Measurements from ENCODE around the gene LEO1. TPM values are rescaled to one million over a fixed set of nuclear protein-coding genes. Genes with fewer than 3 reads are reported as not detected.

The LEO1 gene
- total and polyA plus RNA-seq, 2 of the 13 experiments (the other 11 are each of a cell fraction or from before 2014, with no cell fraction given): 17.0 to 60.3 TPM

DNA sequence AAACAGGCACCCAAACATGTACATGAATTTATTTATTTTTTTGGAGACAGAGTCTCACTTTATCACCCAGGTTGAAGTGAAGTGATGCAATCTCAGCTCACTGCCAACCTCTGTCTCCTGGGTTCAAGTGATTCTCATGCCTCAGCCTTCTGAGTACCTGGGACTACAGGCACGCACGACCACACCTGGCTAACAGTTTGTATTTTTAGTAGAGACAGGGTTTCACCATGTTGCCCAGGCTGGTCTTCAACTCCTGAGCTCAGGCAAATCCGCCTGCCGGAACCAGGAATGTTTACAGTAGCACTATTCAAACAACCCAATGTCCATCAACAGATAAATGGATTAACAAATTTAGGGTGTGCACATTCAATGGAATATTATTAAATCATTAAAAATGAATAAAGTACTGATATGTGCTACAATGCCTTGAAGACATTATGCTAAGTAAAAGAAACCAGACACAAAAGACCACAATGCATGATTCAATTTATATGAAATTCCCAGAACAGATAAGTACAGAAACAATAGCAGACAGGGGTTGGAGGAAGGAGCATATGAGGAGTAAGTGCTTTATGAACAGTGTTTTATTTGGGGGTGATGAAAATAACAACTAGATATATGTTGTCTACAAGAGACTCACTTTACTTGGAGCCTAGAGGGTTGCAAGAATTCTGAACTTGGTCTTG is 1.3 kb downstream of the LEO1 start (continued):
- TF ChIP-seq RNF219 (CRISPR knock-in tag; IDR thresholded peaks at IDR 0.05): no peak
- no peak for TF ChIP-seq USF2 (IDR thresholded peaks at IDR 0.05; ENCODE audit: low read depth, low read length)
- no peak for TF ChIP-seq USF2 (CRISPR knock-in tag; IDR thresholded peaks at IDR 0.05; ENCODE audit: borderline replicate concordance)
- TF ChIP-seq HNRNPL (IDR thresholded peaks at IDR 0.05; ENCODE audit: low read depth, low read length): no peak
- no peak for TF ChIP-seq ATF7 (IDR thresholded peaks at IDR 0.05)
- TF ChIP-seq ATF7 (CRISPR knock-in tag; IDR thresholded peaks at IDR 0.05): no peak
- TF ChIP-seq SIN3B (IDR thresholded peaks at IDR 0.05; ENCODE audit: low read length): no peak
- TF ChIP-seq ESRRA (CRISPR knock-in tag; IDR thresholded peaks at IDR 0.05; ENCODE audit: low read depth): no peak
- TF ChIP-seq NR2F2 (IDR thresholded peaks at IDR 0.05; ENCODE audit: borderline replicate concordance, low read depth): no peak
- no peak for TF ChIP-seq ZNF589 (CRISPR knock-in tag; conservative IDR thresholded peaks at IDR 0.05)
- TF ChIP-seq REL (CRISPR knock-in tag; conservative IDR thresholded peaks at IDR 0.05): no peak
- TF ChIP-seq, protein P1, sequence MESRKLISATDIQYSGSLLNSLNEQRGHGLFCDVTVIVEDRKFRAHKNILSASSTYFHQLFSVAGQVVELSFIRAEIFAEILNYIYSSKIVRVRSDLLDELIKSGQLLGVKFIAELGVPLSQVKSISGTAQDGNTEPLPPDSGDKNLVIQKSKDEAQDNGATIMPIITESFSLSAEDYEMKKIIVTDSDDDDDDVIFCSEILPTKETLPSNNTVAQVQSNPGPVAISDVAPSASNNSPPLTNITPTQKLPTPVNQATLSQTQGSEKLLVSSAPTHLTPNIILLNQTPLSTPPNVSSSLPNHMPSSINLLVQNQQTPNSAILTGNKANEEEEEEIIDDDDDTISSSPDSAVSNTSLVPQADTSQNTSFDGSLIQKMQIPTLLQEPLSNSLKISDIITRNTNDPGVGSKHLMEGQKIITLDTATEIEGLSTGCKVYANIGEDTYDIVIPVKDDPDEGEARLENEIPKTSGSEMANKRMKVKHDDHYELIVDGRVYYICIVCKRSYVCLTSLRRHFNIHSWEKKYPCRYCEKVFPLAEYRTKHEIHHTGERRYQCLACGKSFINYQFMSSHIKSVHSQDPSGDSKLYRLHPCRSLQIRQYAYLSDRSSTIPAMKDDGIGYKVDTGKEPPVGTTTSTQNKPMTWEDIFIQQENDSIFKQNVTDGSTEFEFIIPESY (CRISPR knock-in tag; IDR thresholded peaks at IDR 0.05): no peak
- TF ChIP-seq ZNF547 (CRISPR knock-in tag; IDR thresholded peaks at IDR 0.05): no peak
- TF ChIP-seq NBN (conservative IDR thresholded peaks at IDR 0.05): no peak
- TF ChIP-seq SIX4 (CRISPR knock-in tag; IDR thresholded peaks at IDR 0.05): no peak
- TF ChIP-seq DNMT3B (CRISPR knock-in tag; conservative IDR thresholded peaks at IDR 0.05): no peak; the same call in 1 of the 2 replicates
- TF ChIP-seq HMGXB4 (CRISPR knock-in tag; IDR thresholded peaks at IDR 0.05; ENCODE audit: borderline replicate concordance in 1 of 2, low read depth in 1 of 2): no peak
- peak; percentile 68 for TF ChIP-seq PBX2 (CRISPR knock-in tag; IDR thresholded peaks at IDR 0.05)
- TF ChIP-seq REPIN1 (CRISPR knock-in tag; IDR thresholded peaks at IDR 0.05; ENCODE audit: borderline replicate concordance, low read depth): no peak
- TF ChIP-seq FOXJ3 (CRISPR knock-in tag; IDR thresholded peaks at IDR 0.05; ENCODE audit: borderline replicate concordance): peak; percentile 35; the same call in 1 of the 2 replicates

Data from HepG2 (cell line).